Dendritic cell treated with granulocyte-macrophage colony-stimulating factor and Interleukin-4, amounts not matched to agents 40 ng/mL and 50 ng/mL, for 4 days (primary cell): ENCODE data around the gene SDR9C7.
"Not testable (repeated sequence)": the region's sequence is repeated elsewhere in the genome, so short reads cannot be mapped to it uniquely, and the experiment has no call there.

Experiments
- H3K27ac Mint-ChIP-seq: one replicate; pipeline ENCODE4 v1.8.0; 2022; ENCODE audit warnings: mild to moderate bottlenecking, mixed read lengths
- H3K27me3 Mint-ChIP-seq: one replicate; pipeline ENCODE4 v1.8.0; 2022; ENCODE audit warnings: mild to moderate bottlenecking, mixed read lengths
- H3K36me3 Mint-ChIP-seq: one replicate; pipeline ENCODE4 v1.8.0; 2022; ENCODE audit warnings: low read depth, mixed read lengths
- H3K4me1 Mint-ChIP-seq: one replicate; pipeline ENCODE4 v1.8.0; 2022; ENCODE audit warnings: low read depth, mixed read lengths
- H3K4me3 Mint-ChIP-seq: one replicate; pipeline ENCODE4 v1.8.0; 2022; ENCODE audit warnings: mild to moderate bottlenecking, moderate library complexity, mixed read lengths
- H3K9me3 Mint-ChIP-seq: one replicate; pipeline ENCODE4 v1.8.0; 2022; ENCODE audit warnings: mixed read lengths
- intact Hi-C: fragments of 100-400 bp; cut with micrococcal nuclease; formaldehyde crosslinking; loops from one replicate; pipeline ENCODE4 v1.15.0; 2022

Gene SDR9C7

DNA sequence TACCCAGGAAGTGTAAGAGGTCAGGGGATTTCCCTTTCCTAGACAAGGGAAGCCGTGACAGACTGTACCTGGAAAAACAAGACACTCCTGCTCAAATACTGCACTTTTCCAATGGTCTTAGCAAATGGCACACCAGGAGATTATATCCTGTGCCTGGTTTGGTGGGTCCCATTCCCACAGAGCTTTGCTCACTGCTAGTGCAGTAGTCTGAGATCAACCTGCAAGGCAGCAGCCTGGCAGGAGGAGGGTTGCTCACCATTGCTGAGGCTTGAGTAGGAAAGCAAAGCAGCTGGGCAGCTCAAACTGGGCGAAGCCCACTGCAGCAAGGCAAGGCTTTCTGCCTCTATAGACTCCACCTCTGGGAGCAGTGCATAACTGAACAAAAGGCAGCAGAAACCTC, 24.2 kb upstream of the SDR9C7 start:
- intact Hi-C loops, result no loop called here
- H3K4me1 Mint-ChIP-seq, result peaks cover 21% of the 10 kb centered on the region
- H3K9me3 Mint-ChIP-seq, result peaks cover 12% of the 10 kb centered on the region
- peaks cover 19% of the 10 kb centered on the region for H3K27me3 Mint-ChIP-seq
- H3K4me3 Mint-ChIP-seq, result no peak overlapping the region
- H3K36me3 Mint-ChIP-seq, result no peaks in the 10 kb centered on the region
- H3K27ac Mint-ChIP-seq, result no peak overlapping the region

DNA sequence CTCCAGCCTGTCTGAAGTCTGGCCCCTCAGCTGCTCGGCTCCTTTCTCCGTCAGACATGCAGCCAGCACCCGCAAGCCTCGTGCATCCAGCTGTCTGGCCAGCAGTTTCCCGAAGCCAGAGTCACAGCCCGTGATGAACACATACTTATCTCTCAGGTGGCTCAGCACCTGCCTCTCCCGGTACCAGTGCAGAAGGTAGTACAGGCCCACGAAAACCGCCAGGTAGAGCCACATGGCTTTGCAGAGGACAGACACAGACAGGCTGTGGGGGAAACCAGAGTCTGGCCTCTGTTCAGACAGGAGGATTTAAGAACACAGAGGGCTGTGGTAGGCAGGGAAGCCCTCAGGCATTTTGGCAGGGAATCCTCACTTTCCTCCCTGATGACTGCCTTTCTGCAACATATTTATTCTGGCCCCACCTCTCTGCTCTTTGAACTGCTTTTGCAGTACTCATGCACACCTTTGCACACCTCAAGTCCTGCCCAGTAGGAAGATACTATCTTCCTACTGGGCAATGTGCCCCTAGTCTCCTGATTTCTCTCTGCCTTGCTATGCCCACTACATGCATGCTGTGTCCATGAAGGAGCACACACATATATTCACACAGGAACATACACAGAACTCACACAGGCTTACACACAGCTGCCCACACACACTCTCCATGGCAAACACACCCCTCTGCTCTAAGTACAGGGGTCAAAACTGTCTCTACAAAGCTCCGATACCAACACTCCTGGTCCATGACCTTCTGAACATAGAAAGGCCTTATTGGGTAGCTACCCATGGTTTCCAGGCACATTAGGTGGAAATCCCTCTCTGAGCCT, 23.2 kb upstream of the SDR9C7 start, which contains the start of gene RDH16:
RDH16 (minus strand) TSS at position 380 of the 824 bp plus-strand sequence; CDS start at position 234, 146 bp downstream.
- H3K4me1 Mint-ChIP-seq, result peaks cover 19% of the 10 kb centered on the region
- no peaks in the 10 kb centered on the region for H3K36me3 Mint-ChIP-seq
- no peak within 1 kb of the TSS for H3K4me3 Mint-ChIP-seq
- peaks cover 12% of the 10 kb centered on the region for H3K9me3 Mint-ChIP-seq
- peaks cover 16% of the 10 kb centered on the region for H3K27me3 Mint-ChIP-seq
- intact Hi-C loops, result no loop called here
- H3K27ac Mint-ChIP-seq, result no peak within 1 kb of the TSS

DNA sequence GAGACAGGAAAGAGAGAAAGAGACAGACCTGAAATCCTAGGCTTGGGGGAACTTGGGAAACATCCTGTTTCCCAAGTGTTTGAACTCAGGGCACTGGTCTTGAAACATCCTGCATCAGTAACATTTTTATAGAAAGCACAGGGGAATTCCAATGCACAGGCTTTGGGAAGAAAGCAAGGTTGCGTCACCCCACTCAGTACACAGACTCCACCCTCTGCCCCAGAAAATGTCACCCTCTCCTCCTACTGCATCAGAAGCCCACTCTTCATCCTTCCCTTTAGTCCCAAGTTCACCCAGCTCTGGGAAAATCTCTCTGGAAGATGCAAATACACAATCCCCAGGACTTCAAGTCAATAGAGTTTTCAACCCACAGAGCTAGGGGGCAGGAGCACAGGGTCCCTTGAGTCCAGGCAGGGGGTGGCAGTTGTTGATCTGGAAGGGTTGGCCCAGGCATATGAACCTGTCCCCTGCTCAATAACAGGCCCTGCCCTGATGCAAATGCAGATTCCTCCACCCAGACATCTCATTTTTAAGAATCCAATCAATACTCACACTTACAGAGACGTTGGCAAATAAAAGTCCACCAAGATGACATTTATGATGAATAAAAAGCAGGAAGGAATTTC, 21.5 kb upstream of the SDR9C7 start:
- H3K4me3 Mint-ChIP-seq, result no peak overlapping the region
- no peaks in the 10 kb centered on the region for H3K36me3 Mint-ChIP-seq
- peaks cover 12% of the 10 kb centered on the region for H3K9me3 Mint-ChIP-seq
- peaks cover 10% of the 10 kb centered on the region for H3K27me3 Mint-ChIP-seq
- H3K4me1 Mint-ChIP-seq, result peaks cover 20% of the 10 kb centered on the region
- intact Hi-C loops, result no loop called here
- no peak overlapping the region for H3K27ac Mint-ChIP-seq

DNA sequence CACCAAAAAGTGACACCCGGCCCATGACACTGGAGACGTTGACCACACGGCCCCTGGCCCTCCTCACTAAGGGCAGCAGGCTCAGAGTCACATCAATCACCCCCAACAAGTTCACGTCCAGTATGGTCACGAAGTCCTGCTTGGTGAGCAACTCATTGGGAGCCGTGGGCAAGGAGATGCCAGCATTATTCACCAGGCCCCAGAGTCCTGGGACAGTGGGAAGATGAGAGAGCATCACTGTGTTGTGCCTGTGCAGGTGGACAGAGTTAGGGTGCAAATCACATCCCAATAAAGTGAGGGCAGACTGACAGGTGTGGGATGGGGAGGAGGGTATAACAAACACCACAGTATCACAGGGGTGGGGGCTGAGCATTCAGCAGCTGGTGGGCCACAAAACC, 20.7 kb upstream of the SDR9C7 start:
- peaks cover 12% of the 10 kb centered on the region for H3K9me3 Mint-ChIP-seq
- H3K4me3 Mint-ChIP-seq, result no peak overlapping the region
- intact Hi-C loops, result no loop called here

DNA sequence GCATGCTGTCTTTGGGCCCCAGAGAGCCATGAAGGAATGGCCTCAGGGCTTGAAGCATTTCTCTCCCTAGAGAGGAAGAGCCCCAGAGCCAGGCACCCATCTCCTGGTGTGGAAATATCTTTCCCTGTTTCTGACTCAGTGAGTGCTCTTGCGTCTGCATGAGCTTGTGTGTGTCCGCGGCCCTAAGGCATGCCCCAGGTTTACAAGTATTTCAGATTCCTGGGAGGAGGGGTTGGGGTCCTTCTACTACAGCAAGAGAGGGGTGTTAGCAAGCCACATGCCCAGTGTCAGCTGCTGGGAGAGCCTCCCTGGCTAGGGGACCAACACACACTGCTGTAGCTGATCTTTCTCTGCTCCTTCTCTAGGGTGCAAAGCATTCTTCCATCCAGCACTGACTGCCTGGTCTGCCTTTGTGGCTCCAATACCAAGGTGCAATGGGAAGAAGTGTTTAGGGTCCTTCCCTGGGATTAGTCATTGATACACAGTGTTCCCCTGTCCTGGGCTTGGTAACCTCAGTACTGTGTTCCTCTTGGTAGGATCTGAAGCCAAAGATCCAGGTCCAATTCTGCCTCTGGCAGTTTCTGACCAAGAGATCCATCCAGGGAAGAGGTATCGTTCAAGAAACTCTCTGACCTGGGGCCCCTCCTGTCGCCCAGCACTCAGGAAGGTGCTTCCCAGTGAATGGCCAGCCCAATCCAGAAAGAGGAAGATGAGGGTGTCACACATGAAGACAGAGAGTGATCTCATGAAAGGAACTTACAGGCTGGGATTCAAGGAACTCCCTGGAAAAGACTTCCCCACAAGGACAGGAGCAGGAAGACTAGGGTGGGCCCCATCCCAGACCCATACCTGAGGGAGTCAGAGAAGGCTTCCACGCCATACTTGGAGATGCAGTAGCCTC, 20.1 kb upstream of the SDR9C7 start:
- intact Hi-C loops, result no loop called here
- peaks cover 24% of the 10 kb centered on the region for H3K4me1 Mint-ChIP-seq
- no peaks in the 10 kb centered on the region for H3K36me3 Mint-ChIP-seq
- peaks cover 7% of the 10 kb centered on the region for H3K27me3 Mint-ChIP-seq
- H3K9me3 Mint-ChIP-seq, result peaks cover 12% of the 10 kb centered on the region
- no peak overlapping the region for H3K4me3 Mint-ChIP-seq
- H3K27ac Mint-ChIP-seq, result no peak overlapping the region

More for the DNA sequence above, 20.7 kb upstream of the SDR9C7 start:
- Mint-ChIP-seq H3K27ac (no peak overlapping the region), H3K36me3 (no peaks in the 10 kb centered on the region), H3K4me1 (peaks cover 24% of the 10 kb centered on the region), H3K27me3 (peaks cover 7% of the 10 kb centered on the region)

DNA sequence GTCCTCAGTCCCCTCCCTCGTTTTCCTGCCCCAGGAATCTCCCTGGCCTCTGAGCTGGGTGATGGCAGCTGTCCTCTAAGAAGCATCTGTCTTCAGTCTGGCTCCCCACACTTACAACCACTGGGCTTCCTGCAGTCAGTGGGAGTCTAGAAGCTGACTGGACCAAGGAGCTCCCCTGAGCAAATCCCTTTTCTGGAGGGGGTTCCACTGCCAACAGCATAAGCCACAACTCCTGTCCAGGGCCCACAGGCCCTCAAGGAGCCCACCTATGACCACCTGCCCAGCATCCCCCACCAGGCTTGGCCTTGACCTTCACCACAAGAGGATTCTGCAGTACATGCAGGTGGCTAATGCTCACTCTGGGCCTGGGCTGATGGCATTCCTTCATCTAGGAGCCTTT, 19.1 kb upstream of the SDR9C7 start:
- Mint-ChIP-seq H3K4me1 (peaks cover 24% of the 10 kb centered on the region), H3K36me3 (no peaks in the 10 kb centered on the region), H3K4me3 (no peak overlapping the region), H3K9me3 (peaks cover 9% of the 10 kb centered on the region), H3K27ac (no peak overlapping the region), H3K27me3 (peaks cover 5% of the 10 kb centered on the region)
- intact Hi-C loops, result no loop called here

DNA sequence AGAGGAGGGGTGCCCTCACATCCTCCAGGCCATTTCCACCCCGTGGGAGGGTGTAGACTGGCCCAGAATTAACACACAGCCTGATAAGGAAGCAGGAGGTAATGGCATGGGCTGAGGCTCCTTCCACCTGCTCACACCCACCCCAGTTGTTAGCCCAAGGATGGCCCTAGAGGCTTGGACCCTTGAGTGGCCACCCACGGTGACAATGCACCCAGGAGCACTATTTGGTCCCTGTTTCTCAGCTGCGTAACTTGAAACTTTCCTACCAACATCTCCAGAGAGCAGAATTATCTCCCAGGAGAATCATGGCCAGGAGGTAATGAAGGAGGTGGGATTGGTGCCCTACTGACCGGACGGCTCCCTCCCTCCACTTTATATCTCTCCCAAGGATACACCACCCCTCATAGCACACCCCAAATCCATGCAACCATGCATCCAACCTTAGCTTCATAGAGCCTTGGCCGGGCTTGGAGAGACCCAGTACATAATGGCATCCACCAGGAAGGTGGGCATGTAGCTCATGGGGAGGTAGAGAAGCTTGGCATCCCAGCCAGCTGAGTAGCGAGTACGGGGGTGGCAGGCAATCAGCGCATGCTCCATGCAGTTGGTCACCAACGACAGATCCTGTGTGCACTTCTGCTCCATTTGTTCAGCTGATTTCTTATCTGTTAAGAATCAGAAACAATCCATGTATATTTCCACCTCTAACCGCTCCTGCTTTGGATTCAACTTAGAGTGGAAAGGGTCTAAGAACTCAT, 17.6 kb upstream of the SDR9C7 start:
- Mint-ChIP-seq H3K9me3 (no peaks in the 10 kb centered on the region), H3K27ac (no peak overlapping the region), H3K4me1 (peaks cover 24% of the 10 kb centered on the region), H3K36me3 (no peaks in the 10 kb centered on the region), H3K27me3 (no peaks in the 10 kb centered on the region), H3K4me3 (no peak overlapping the region)
- intact Hi-C loops, result no loop called here

DNA sequence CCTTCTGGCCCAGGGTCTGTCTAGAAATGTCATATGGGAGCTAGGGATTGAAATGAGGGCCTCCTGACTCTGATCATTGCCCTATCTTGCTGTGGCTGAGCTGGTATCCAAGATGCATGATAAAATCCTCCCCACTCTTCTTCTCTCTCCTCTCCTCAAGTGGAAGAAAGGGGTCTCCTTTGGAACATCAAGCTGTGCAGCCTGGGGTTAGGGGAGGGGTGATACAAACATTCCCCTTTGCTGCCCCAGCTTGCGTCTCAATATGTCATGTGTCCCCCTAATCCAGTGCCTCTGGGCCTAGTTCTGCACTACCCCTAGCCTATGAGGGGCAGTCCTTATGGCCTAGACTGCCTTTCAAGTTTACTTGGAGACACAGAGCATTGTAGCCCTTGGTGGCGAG, 14.7 kb upstream of the SDR9C7 start:
- Mint-ChIP-seq H3K4me1 (peaks cover 9% of the 10 kb centered on the region), H3K27ac (no peak overlapping the region), H3K9me3 (no peaks in the 10 kb centered on the region), H3K36me3 (no peaks in the 10 kb centered on the region), H3K27me3 (no peaks in the 10 kb centered on the region), H3K4me3 (no peak overlapping the region)
- intact Hi-C loops, result no loop called here

DNA sequence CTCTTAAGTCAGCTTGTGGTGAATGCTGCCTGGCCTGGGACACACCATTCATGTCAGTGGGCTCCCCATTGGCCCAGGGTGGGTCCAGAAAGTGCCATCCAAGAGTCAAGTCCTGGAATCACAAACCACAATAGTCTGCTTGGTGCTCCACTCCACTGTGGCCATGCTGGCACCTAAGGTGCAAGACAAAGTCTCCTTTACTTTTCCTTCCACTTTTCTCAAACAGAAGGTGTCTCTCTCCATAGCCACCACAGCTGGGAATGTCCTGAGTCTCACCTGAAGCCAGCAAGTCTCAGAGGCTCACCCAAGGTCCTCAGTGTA, 14.2 kb upstream of the SDR9C7 start:
- no peak overlapping the region for H3K27ac Mint-ChIP-seq

DNA sequence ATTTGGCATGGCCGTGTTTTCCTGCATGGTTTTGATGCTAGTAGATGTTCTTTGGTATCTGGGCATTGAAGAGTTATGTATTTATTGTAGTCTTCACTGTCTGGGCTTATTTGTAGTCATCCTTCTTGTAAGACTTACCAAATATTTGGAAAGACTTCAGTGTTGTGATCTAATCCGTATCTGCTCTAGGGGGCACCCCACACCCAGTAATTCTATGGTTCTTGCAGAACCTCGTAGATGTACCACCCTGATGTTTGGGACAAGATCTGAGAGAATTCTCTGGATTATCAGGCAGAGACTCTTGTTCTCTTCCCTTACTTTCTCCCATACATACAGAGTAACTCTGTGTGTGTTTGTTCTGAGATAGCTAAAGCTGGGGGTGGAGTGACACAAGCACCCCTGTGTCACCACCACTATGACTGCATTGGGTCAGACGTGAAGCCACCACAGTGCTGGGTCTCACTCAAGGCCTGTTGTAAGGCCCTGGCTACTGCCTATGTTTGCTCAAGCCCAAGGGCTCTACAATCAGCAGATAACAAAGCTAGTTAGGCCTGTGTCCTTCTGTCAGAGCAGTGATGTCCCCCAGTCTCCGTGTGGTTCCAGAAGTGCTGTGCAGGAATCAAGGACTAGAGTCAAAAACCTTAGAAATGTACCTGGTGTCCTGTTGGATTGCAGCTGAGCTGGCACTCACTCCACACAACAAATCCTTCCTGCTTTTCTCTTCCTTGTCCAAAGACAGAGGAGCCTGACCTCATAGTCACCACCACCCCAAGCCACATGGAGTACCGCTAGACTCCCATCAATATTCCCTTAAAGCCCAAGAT, 13.6 kb upstream of the SDR9C7 start:
- intact Hi-C loops, result no loop called here
- Mint-ChIP-seq H3K9me3 (no peaks in the 10 kb centered on the region), H3K27ac (no peak overlapping the region)

More for the DNA sequence above, 14.2 kb upstream of the SDR9C7 start:
- intact Hi-C loops, result no loop called here
- Mint-ChIP-seq H3K27me3 (no peaks in the 10 kb centered on the region), H3K4me3 (no peak overlapping the region), H3K4me1 (peaks cover 9% of the 10 kb centered on the region), H3K9me3 (no peaks in the 10 kb centered on the region), H3K36me3 (no peaks in the 10 kb centered on the region)

DNA sequence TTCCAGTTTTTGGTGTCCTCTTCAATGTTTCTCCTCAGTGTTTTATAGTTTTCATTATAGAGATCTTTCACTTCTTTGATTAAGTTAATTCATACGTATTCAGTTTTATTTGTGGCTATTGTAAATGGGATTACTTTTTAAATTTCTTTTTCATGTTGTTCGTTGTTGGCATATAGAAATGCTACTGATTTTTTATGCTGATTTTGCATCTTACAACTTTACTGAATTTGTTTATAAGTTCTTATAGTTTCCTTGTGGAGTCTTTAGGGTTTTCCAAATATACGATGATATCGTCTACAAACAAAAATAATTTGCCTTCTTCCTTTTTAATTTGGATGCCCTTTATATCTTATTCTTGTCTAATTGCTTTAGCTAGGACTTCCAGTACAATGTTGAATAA, 9.7 kb upstream of the SDR9C7 start:
- intact Hi-C loops, result no loop called here
- H3K27ac Mint-ChIP-seq, result no peak overlapping the region
- no peak overlapping the region for H3K4me3 Mint-ChIP-seq
- H3K36me3 Mint-ChIP-seq, result no peaks in the 10 kb centered on the region
- H3K4me1 Mint-ChIP-seq, result peaks cover 20% of the 10 kb centered on the region
- H3K9me3 Mint-ChIP-seq, result no peaks in the 10 kb centered on the region
- H3K27me3 Mint-ChIP-seq, result no peaks in the 10 kb centered on the region

More for the DNA sequence above, 13.6 kb upstream of the SDR9C7 start:
- H3K36me3 Mint-ChIP-seq, result no peaks in the 10 kb centered on the region
- H3K27me3 Mint-ChIP-seq, result no peaks in the 10 kb centered on the region
- H3K4me1 Mint-ChIP-seq, result peaks cover 11% of the 10 kb centered on the region
- H3K4me3 Mint-ChIP-seq, result no peak overlapping the region

DNA sequence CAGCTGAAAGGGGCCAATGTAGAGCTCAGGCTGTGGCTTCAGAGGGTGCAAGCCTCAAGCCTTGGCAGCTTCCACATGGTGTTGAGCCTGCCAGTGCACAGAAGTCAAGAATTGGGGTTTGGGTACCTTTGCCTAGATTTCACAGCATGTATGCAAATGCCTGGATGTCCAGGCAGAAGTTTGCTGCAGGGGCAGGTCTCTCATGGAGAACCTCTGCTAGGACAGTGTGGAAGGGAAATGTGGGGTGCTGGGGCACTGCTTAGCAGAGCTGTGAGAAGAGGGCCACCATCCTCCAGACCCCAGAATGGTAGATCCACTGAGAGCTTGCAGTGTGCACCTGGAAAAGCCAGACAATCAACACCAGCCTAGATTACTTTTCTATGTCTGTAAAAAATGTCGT, 9.2 kb upstream of the SDR9C7 start:
- H3K27me3 Mint-ChIP-seq, H3K4me3 Mint-ChIP-seq, H3K27ac Mint-ChIP-seq, intact Hi-C loops, H3K36me3 Mint-ChIP-seq, H3K9me3 Mint-ChIP-seq: not testable (repeated sequence)
- H3K4me1 Mint-ChIP-seq, result peaks cover 20% of the 10 kb centered on the region
